GM23338 (cell line): Measurements from ENCODE around the gene SLC25A48. TPM values are rescaled to one million over a fixed set of nuclear protein-coding genes. Genes with fewer than 3 reads are reported as not detected.

Experiments used
- ATAC-seq: fragments of 200-7000 bp; cut with Tn5 transposase; 3 replicates; pipeline ENCODE4 v1.9.1; 2020
- DNase-seq: peaks from one replicate; pipeline ENCODE4 v3.0.0-alpha.2; 2015; ENCODE audit warnings: low spot score
- H2AFZ ChIP-seq: fragments of 200-600 bp; sonication (generic); 2 replicates; pipeline ENCODE4 v1.8.0; 2016; ENCODE audit warnings: antibody characterized with exemption, mild to moderate bottlenecking, moderate library complexity
- H3F3A ChIP-seq: fragments of 200-600 bp; sonication (generic); replicated peaks from 2 replicates; pipeline ENCODE4 v1.8.0; 2017; ENCODE audit warnings: antibody characterized with exemption, mixed run types, low read depth
- H3K27ac ChIP-seq: fragments of 200-600 bp; sonication (generic); 2 replicates; pipeline ENCODE4 v1.6.1; 2016; ENCODE audit warnings: low read depth
- H3K27me3 ChIP-seq: fragments of 200-600 bp; sonication (generic); 2 replicates; pipeline ENCODE4 v1.8.0; 2016; ENCODE audit warnings: mild to moderate bottlenecking, mixed run types, moderate library complexity; ENCODE audit not compliant: insufficient read depth
- H3K36me3 ChIP-seq: fragments of 200-600 bp; sonication (generic); 2 replicates; pipeline ENCODE4 v1.8.0; 2016; ENCODE audit warnings: mild to moderate bottlenecking; ENCODE audit not compliant: insufficient read depth
- H3K4me1 ChIP-seq: fragments of 200-600 bp; sonication (generic); 2 replicates; pipeline ENCODE4 v1.8.0; 2016; ENCODE audit warnings: mild to moderate bottlenecking, moderate library complexity; ENCODE audit not compliant: insufficient read depth
- H3K4me2 ChIP-seq: fragments of 200-600 bp; sonication (generic); 2 replicates; pipeline ENCODE4 v1.7.1; 2017; ENCODE audit warnings: mixed run types
- H3K4me3 ChIP-seq: fragments of 200-600 bp; sonication (generic); 2 replicates; pipeline ENCODE4 v1.6.1; 2016; ENCODE audit warnings: mixed run types
- H3K79me2 ChIP-seq: fragments of 200-600 bp; sonication (generic); replicated peaks from 2 replicates; pipeline ENCODE4 v1.8.0; 2017; ENCODE audit warnings: mild to moderate bottlenecking; ENCODE audit not compliant: insufficient read depth
- H3K9me2 ChIP-seq: fragments of 200-600 bp; sonication (generic); 2 replicates; pipeline ENCODE4 v1.8.0; 2017; ENCODE audit not compliant: insufficient read depth
- H4K20me1 ChIP-seq: fragments of 200-600 bp; sonication (generic); replicated peaks from 2 replicates; pipeline ENCODE4 v1.8.0; 2017; ENCODE audit warnings: mild to moderate bottlenecking; ENCODE audit not compliant: insufficient read depth
- H3K27ac Mint-ChIP-seq: 2 replicates; pipeline ENCODE4 v1.8.0; 2020; ENCODE audit warnings: inconsistent platforms, mild to moderate bottlenecking, moderate library complexity, mixed read lengths
- H3K27me3 Mint-ChIP-seq: 3 replicates; pipeline ENCODE4 v1.8.0; 2022; ENCODE audit warnings: low read depth, mild to moderate bottlenecking, moderate library complexity, mixed read lengths, inconsistent platforms; ENCODE audit not compliant: insufficient read depth, poor library complexity
- H3K36me3 Mint-ChIP-seq: 3 replicates; pipeline ENCODE4 v1.8.0; 2021; ENCODE audit warnings: low read depth, mild to moderate bottlenecking, inconsistent platforms, moderate library complexity, mixed read lengths
- H3K4me1 Mint-ChIP-seq: 3 replicates; pipeline ENCODE4 v1.8.0; 2020; ENCODE audit warnings: mild to moderate bottlenecking, inconsistent platforms, mixed read lengths
- H3K4me3 Mint-ChIP-seq: 3 replicates; pipeline ENCODE4 v1.8.0; 2021; ENCODE audit warnings: moderate library complexity, mild to moderate bottlenecking, inconsistent platforms, mixed read lengths
- H3K9me3 Mint-ChIP-seq: 3 replicates; pipeline ENCODE4 v1.8.0; 2020; ENCODE audit warnings: moderate library complexity, mild to moderate bottlenecking, inconsistent platforms, mixed read lengths
- EZH2 ChIP-seq: fragments of 200-600 bp; sonication (generic); IDR thresholded peaks from one replicate; pipeline ENCODE4 v1.8.0; 2017; ENCODE audit warnings: antibody characterized with exemption, mild to moderate bottlenecking, low read depth; ENCODE audit not compliant: unreplicated experiment
- EZH2phosphoT487 ChIP-seq: fragments of 200-600 bp; sonication (generic); IDR thresholded peaks from one replicate; pipeline ENCODE4 v1.8.1; 2018; ENCODE audit warnings: antibody characterized with exemption; ENCODE audit not compliant: unreplicated experiment
- JUNB ChIP-seq: IDR thresholded peaks from one replicate; pipeline ENCODE4 v1.6.1; 2016; ENCODE audit warnings: antibody characterized with exemption; ENCODE audit not compliant: unreplicated experiment
- NANOG ChIP-seq: IDR thresholded peaks from 2 replicates; pipeline ENCODE4 v1.6.1; 2016; ENCODE audit warnings: antibody characterized with exemption, borderline replicate concordance
- polyA plus RNA-seq: library from polyadenylated mRNA; unstranded; fragments of >200 nt; fragmentation: Nextera tagmentation; extraction: Ambion mirVana; gene quantifications from 2 replicates; pipeline ENCODE4 v1.2.1, GENCODE V29; 2016
- total RNA-seq: library from RNA; depleted of rRNA; stranded (reverse); fragments of >200 nt; shearing (Covaris generic); gene quantifications from 2 replicates; pipeline ENCODE4 v1.2.3, GENCODE V29; 2014
- TF ChIP-seq, protein P1 (sequence below), 2 experiments: fragments of 200-600 bp in 1 of 2; sonication (generic) in 1 of 2; conservative IDR thresholded peaks; 2 replicates each; pipeline versions ENCODE4 v1.5.1 to v1.6.1; 2016 to 2017; ENCODE audit warnings: antibody characterized with exemption in 2 of 2, low read depth in 2 of 2, mild to moderate bottlenecking in 2 of 2, moderate library complexity in 1 of 2
- TF ChIP-seq, protein P2 (sequence below): IDR thresholded peaks from one replicate; pipeline ENCODE4 v1.6.1; 2018; ENCODE audit warnings: antibody characterized with exemption; ENCODE audit not compliant: unreplicated experiment

Gene SLC25A48
- total and polyA plus RNA-seq, 2 experiments from 2014 or later, result 1.1 to 1.5 TPM

DNA sequence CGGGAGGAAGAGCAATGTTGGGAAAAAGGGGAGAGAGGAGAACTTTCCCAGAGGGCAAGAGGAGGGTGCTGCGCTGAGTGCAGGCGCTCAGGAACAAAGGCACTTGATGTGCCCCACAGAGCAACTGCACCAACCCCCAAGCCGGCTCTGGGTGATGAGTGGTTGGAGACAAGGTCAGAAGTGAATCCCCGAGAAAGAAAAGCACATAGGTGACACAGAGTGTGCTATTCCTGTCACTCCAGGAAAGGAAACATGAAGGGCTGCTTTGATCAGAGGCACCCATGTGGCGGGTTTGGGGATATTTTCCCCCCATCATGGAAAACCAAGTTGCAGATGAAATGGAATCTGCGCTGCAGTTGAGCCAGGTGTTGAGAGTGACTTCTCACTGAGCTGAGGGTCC lies 20.7 kb upstream of the SLC25A48 start:
- peaks cover 6% of the 10 kb centered on the region for H3K27me3 Mint-ChIP-seq
- H4K20me1 ChIP-seq, result no peaks in the 10 kb centered on the region
- H3K4me3 Mint-ChIP-seq, result no peak overlapping the region
- H2AFZ ChIP-seq, result no peak overlapping the region
- H3K27ac Mint-ChIP-seq, result no peak overlapping the region
- no peaks in the 10 kb centered on the region for H3K4me1 ChIP-seq
- H3K4me1 Mint-ChIP-seq, result peaks cover 5% of the 10 kb centered on the region; the same call in 1 of the 3 replicates
- DNase-seq, result no peak
- H3K27me3 ChIP-seq, result no peaks in the 10 kb centered on the region
- no peak overlapping the region for H3K27ac ChIP-seq
- TF ChIP-seq, protein P1, sequence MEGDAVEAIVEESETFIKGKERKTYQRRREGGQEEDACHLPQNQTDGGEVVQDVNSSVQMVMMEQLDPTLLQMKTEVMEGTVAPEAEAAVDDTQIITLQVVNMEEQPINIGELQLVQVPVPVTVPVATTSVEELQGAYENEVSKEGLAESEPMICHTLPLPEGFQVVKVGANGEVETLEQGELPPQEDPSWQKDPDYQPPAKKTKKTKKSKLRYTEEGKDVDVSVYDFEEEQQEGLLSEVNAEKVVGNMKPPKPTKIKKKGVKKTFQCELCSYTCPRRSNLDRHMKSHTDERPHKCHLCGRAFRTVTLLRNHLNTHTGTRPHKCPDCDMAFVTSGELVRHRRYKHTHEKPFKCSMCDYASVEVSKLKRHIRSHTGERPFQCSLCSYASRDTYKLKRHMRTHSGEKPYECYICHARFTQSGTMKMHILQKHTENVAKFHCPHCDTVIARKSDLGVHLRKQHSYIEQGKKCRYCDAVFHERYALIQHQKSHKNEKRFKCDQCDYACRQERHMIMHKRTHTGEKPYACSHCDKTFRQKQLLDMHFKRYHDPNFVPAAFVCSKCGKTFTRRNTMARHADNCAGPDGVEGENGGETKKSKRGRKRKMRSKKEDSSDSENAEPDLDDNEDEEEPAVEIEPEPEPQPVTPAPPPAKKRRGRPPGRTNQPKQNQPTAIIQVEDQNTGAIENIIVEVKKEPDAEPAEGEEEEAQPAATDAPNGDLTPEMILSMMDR (conservative IDR thresholded peaks at IDR 0.05; ENCODE audit: low read depth in 2 of 2), result no peak
- H3K4me3 ChIP-seq, result no peak overlapping the region
- no peaks in the 10 kb centered on the region for H3K9me2 ChIP-seq
- H3K36me3 ChIP-seq, result no peaks in the 10 kb centered on the region
- H3K9me3 Mint-ChIP-seq, result no peaks in the 10 kb centered on the region; the same call in 2 of the 3 replicates
- no peaks in the 10 kb centered on the region for H3F3A ChIP-seq
- H3K36me3 Mint-ChIP-seq, result peaks cover 2% of the 10 kb centered on the region; the same call in 1 of the 3 replicates
- no peaks in the 10 kb centered on the region for H3K79me2 ChIP-seq
- ATAC-seq, result no peak
- no peak overlapping the region for H3K4me2 ChIP-seq

DNA sequence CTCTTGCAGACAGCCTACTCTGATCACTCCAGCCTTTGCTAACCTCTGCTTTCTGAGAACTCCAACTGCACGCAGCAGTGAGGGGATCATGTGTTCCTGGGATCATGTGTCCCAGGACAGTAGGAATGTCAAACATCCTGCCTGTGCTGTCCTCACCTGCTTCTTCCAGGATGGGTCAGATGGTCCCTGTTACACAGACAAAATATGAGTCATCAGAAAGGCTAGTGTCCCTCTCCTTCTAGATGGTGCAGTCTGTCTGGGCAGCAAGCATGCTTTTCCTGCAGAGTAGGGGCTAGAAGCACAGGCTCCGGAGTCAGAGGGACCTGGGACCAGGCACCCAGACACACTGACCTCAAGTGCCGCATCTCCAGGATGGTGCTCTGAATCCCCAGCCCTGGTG lies 20.1 kb upstream of the SLC25A48 start:
- Histone ChIP-seq H3K4me3 (no peak overlapping the region), H3F3A (no peaks in the 10 kb centered on the region), H4K20me1 (no peaks in the 10 kb centered on the region), H3K79me2 (no peaks in the 10 kb centered on the region), H3K4me2 (no peak overlapping the region), H3K36me3 (no peaks in the 10 kb centered on the region), H3K27ac (no peak overlapping the region), H2AFZ (no peak overlapping the region), H3K27me3 (no peaks in the 10 kb centered on the region), H3K4me1 (no peaks in the 10 kb centered on the region), H3K9me2 (no peaks in the 10 kb centered on the region)
- ATAC-seq, result no peak
- no peak for DNase-seq
- Mint-ChIP-seq H3K4me3 (no peak overlapping the region), H3K27ac (no peak overlapping the region), H3K9me3 (no peaks in the 10 kb centered on the region; the same call in 2 of the 3 replicates), H3K4me1 (peaks cover 5% of the 10 kb centered on the region; the same call in 1 of the 3 replicates), H3K27me3 (peaks cover 6% of the 10 kb centered on the region), H3K36me3 (peaks cover 2% of the 10 kb centered on the region; the same call in 1 of the 3 replicates)
- TF ChIP-seq EZH2phosphoT487 (no peak), JUNB (no peak), EZH2 (no peak), NANOG (no peak)
- TF ChIP-seq, protein P2, sequence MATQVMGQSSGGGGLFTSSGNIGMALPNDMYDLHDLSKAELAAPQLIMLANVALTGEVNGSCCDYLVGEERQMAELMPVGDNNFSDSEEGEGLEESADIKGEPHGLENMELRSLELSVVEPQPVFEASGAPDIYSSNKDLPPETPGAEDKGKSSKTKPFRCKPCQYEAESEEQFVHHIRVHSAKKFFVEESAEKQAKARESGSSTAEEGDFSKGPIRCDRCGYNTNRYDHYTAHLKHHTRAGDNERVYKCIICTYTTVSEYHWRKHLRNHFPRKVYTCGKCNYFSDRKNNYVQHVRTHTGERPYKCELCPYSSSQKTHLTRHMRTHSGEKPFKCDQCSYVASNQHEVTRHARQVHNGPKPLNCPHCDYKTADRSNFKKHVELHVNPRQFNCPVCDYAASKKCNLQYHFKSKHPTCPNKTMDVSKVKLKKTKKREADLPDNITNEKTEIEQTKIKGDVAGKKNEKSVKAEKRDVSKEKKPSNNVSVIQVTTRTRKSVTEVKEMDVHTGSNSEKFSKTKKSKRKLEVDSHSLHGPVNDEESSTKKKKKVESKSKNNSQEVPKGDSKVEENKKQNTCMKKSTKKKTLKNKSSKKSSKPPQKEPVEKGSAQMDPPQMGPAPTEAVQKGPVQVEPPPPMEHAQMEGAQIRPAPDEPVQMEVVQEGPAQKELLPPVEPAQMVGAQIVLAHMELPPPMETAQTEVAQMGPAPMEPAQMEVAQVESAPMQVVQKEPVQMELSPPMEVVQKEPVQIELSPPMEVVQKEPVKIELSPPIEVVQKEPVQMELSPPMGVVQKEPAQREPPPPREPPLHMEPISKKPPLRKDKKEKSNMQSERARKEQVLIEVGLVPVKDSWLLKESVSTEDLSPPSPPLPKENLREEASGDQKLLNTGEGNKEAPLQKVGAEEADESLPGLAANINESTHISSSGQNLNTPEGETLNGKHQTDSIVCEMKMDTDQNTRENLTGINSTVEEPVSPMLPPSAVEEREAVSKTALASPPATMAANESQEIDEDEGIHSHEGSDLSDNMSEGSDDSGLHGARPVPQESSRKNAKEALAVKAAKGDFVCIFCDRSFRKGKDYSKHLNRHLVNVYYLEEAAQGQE, result no peak
